ENCODE results near the gene AGRP.
"Not testable (repeated sequence)": the region's sequence is repeated elsewhere in the genome, so short reads cannot be mapped to it uniquely, and the experiment has no call there.

AGRP gene

DNA sequence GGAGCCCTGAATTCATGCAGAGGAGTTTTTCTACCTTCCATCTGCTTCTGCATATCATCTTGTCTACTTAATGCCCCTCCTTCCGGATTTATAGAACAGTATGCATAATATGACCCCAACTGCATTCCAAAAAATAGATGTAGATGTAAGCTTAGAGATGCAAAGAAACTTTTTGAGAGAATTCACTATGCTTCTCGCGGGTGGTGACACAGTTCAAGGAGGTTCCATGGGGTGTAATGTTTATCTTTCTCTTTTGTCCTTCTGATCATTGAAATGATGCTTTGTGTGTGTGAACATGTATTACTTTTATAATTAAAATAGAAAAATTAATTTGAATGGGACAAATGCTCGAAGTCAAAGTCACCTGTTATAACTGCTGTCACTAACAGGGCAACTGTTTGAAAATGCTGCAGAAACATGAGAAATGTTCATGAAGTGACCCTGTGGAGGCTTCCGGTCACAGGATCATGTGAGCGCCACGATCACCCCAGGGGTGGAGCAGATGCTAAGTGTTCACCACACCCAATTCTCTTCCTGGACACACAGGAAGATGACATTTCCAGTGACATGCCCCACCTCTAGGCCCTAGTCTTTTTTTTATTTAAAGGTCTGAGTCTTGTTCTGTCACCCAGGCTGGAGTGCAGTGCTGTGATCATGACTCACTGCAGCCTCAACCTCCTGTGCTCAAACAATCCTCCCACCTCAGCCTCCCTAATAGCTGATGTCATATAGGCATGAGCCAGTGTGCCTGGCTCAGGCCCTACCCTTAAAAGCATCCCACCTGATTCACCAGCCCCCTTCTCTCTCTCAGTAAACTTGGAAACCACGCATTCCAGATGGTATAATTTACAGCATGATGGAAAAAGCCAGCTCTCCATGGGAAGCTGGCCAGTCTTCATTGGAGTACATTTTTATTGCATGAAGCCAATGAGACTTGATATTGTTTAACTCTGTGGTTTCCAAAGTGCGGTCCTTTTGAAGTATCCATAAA, 21.0 kb upstream of the AGRP start:
- DNase-seq, result peak; percentile 73

DNA sequence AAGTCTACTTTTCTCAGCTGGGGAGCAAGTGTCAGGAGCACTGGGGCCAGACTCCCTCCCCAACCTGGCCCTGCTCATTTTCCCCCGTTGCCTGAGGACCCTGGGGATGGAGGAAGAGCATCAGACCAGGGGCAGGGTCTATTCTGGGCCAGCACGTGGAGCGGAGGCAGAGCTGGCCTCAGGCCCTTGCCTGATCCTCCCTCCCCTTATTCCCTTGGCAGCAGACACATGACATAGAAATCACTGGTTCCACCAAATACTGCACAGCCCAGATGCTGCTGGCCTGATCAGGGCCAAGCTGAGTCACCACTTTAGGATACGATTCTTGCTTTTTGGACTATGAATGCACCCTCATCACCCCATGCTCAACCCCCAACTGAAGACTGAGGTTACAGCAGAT, 15.8 kb upstream of the AGRP start:
- no peak for DNase-seq

DNA sequence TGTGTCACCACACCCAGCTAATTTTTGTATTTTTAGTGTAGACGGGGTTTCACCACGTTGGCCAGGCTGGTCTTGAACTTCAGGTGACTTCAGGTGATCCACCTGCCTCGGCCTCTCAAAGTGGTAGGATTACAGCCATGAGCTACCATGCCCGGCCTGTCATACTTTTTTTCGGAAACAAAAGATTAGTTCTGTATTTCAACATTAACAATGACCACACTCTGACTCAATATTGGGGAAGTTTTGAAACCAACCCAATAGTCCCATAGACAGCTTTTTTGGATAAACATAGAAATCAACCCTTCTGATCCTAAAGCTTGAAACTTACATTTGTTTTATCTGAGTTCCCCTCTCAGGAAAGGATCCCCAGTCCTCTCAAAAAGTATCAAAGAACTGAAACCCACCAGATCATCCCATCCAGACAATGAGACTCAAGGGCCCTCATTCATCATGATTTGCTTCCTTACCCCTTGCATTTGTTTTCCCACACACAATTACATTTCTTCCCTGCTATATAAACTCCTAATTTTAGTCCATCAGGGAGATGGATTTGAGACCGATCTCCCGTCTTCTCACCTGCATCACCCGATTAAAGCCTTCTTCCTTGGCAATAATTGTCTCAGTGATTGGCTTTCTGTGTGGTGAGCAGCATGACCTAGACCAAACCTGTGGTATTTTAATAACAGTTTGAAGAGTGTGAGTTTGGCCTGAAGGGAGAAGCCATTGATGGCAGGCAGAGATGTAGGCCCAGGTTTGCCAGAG, 7.2 kb upstream of the AGRP start:
- no peak for DNase-seq

DNA sequence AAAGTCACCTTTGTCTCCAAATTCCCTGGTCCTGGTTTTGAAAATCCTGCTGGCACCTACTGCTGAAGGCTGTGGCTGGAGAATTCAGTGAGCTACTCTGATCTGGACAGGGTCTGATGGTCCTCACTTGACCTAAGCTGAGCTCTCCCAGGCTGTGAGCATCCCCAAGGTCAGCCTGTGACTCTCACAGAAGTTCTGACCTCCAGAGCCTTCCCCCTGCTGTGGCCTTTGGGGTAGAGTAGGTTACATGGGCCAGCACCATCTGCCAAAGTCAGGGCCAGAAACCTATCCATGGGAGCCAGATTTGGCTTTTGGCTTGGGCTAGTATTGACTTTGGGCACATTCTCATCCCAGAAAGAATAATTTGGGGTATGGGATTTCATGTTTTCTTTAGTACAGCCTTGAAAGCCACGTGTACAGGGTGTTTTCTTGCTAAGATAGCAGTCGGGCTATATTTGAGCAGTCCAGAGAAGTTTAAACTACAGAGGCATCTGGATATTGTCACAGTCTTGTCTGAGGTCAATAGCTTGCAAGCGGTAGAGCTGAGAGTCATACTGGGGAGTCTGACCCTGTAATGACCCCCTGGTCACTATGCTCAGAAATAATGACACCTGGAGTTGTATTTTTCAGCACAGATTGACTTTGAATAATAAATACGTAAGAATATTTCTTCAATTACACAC, 6.2 kb upstream of the AGRP start:
- no peak for DNase-seq

DNA sequence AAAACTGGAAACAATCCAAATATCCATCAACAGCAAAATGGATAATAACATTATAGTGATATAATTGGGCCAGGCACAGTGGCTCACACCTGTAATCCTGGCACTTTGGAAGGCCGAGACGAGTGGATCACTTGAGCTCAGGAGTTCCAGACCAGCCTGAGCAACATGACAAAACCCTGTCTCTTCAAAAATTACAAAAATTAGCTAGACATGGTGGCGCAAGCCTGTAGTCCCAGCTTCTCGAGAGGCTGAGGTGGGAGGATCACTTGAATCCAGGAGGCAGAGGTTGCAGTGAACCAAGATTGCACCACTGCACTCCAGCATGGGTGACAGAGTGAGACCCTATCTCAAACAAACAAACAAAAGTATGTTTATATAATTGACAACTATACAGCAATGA, 4.2 kb upstream of the AGRP start:
- DNase-seq, result not testable (repeated sequence)

DNA sequence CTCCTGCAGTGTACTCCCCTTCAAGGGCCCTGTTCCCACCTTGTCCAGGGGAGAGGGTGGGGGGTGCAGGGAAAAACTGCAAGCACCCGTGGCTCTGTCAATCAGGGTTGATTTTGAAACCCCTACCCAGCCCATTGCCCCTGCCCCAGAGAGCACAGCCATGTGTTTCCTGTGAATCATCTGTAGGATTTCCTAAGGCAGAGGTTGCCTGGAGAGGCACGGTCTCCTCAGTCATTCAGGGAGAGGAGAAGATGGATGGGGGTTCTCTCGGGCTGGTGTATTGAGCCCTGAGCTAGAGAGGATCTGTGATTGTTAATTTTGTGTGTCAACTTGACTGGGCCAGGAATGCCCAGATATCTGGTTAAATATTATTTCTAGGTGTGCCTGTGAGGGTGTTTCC, 3.5 kb upstream of the AGRP start:
- no peak for DNase-seq

DNA sequence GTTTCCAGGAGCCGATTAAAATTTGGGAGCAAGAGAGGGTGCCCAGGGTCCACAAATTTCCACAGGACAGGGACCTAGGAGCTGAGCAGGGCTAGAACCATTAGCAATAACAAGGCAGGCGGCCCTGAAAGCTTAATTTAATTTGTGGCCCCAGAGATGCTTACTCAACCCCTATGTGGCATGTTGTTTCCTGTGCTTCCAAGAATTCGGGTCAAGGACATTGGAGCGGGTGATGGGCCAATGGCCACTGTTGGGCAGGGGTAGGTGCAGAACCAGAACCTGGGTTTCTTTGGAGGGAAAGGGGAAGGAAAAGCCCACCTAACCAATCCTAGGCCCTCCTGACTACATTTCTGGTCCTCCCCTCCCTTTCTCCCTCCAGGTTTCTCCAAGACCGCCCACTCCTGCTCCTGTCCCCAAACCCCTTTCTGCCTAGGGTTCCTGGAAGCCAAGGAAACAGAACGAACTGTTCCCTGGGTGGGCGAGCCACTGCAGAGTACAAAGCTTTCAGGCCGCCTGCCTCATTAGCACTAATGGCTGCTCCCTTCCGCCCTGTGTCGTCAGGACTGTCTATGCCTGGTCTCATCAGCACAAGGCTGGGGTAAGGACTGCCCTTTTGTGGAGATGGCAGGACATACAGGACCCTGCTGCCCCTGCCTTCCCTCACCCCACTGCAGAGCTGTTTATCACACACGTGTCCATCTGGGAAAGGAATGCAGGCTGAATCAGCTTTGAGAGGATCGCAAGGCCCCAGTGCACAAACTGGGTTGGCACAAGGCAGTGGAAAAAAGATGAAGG, 581 bp upstream of the AGRP start:
- DNase-seq, result no peak

DNA sequence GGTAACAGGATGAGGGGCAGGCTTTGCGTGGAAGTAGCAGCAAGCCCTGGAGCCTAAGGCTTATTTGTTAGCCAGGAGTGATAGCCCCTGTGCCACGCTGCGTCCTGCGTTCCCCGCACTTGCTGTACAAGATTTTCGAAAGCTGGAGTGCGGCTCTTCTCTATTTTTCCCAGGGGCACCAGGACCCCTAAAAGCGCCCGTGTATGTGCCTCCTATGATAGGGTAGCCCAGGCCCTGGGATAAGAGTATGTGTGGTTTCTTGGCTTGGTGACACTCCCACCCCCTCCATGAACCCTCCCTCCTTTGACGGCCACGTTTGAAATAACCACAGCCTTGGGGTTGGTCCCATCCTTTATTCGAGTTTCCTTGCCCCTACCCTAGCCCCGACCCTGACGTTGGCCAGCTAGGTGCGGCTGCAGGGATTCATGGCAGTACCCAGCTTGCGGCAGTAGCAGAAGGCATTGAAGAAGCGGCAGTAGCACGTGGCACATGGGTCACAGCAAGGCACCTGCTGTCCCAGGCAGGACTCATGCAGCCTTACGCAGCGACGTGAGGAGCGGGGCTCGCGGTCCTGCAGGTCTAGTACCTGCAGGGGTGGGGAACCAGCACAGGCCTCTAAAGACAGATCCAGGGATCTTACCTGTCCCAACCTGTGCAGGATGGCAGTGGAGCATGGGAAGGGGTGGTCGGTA, 968 bp downstream of the AGRP start:
- no peak for DNase-seq

DNA sequence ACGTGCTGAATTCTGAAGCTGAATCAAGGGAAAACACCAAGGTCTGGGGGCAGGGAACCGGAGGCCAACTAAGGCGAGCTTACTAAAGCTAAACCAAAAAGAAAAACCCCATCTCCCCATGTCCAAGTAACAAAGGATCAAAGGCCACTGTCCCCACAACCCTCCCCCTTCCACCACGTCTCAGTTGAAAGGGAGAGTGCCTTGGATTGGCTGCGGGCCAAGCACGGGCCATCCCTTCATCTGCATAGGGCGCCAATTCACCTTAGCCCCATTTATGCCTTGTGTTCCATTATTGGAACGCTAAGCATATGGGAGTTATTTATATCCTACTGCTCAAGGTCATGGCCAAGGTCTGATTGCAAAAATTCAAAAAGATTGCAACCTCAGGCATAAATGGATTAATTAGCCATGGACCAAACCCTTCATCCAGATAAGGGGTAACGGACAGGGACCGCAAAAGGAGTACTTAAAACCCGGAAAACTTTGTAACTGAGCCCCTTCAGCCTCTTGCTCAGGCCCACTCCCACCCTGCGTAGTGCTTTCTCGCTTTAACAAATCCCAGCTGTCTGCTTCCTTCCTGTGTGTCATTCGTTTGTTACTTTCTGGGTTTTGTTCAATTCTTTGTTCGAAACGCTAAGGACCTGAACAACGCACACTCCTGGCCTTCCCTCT, 1.6 kb downstream of the AGRP start:
- peak; percentile 64 for DNase-seq

DNA sequence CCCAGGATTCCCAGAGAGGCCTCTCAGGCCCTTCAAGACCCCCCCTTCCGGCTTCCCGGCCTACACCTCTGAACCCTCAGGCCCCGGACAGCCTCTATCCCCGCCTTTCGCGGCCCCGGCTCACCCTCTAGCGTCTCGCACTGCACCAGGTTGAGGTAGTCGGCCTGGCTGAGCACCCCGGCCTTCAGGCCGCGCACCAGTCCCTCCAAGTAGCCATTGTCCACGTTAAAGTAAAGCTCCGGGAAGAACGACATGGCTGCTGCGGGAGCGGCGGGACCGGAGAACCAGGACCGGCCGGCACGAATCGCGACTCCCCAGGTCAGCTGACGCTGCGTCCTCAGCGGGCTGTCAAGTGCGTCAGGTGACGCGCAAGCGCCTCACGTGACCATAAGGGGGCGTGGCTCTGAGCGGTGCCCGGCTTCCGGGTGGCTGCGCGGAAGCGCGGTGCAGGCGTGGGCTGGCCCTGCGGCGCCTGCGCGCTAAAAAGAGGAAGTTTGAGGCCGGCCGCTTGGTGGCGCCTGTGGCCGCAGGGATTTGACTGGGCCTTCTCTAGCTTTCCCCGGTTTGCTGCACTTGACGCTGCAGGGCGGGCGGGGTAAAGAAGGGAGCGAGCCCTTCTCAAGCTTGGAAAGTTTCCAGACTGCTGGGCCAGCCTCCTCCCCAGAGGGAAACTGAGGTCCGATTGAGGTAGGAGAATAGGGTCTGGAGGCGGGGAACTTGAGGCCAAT, 2.4 kb downstream of the AGRP start, which contains the start of gene ATP6V0D1:
Gene ATP6V0D1 (minus strand): TSS at position 325 of the 728 bp plus-strand sequence. CDS start 71 bp downstream, at position 254.
- peak; percentile 99 for DNase-seq

DNA sequence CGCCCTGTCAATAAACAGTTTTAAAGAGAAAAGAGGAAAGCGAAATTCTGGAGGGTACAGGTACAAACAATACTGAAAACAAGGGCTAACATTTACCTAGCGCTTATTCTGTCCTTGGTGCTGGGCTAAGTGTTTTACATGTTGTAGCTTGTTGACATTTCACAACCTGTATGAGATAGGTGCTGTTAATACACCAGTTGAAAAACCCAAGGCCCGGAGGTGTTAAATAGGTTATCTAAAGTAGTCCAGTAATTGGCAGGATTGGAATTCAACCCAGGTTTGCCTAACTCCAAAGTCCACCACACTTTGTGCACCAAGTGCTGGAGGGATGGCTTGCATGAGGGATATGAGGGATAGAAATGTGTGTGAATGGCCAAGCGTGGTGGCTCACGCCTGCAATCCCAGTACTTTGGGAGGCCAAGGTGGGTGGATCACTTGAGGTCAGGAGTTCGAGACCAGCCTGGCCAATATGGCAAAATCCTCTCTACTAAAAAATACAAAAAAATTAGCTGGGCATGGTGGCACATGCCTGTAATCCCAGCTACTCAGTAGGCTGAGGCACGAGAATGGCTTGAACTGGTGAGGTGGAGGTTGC, 5.3 kb downstream of the AGRP start:
- DNase-seq, result no peak

DNA sequence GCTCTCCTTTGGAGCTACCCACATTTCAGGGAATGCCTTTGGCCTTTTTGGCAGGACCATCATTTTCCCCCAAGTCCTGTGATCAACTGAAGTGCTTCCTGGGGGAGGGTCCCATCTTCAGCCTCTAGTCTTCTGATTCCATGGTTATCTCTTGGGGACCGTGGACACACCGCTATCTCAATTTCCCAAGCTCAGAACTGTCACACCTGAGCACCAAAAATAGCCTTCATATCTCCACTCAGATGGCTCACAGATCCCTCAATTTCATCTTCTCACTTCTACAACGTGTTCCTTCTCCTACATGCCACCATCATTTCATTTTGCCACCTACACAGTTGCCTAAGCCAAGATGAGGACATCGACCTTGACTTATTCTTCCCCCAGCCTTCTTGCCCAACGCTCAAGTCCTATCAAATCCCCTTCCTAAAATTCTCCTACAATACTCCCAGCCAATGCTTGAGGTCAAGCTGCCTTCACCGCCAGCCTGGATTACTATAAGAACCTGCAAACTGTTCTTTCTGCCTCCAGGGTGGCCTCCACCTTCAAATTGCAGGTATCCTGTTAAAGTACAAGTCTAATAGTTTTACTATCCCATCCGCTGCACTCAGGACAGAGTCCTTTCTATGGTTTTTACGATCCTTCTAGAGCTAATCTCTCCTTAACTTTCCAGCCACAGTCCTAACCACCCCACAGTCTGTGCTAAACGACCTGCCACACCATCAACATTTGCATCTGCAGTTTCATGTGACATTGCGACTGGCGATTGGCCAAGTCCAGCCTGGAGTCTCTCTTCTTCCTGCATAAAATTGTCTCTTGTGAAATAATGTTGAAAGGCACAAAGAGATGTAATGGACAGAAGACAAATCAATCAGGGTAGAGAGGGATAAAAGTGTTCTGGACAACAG, 8.5 kb downstream of the AGRP start:
- DNase-seq, result no peak

DNA sequence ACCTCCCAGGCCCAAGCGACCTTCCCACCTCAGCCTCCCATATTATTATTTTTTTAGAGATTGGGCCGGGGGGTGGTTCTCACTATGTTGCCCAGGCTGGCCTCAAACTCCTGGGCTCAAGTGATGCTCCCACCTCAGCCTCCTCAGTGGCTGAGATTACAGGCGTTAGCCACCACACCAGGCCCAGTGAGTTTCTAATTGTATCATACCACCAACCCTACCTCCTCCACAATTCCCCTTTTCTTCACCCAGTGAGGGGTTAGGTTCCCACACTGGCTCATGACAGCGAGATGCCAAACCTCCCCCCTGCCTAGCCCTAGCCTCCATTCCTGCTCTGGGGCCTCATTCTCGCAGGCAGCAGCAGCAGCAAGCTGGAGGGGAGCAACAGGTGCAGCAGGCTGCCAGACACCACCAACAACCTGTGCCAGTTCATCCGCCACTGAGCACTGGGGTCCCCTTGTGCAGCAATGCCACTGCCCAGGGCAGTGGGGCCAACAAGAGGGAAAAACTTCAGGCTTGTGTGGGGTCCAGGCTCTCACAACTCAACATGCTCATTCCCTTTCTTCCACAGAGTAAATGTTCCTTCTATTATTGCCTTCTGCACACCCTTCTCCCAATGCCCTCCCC, 11.5 kb downstream of the AGRP start:
- DNase-seq, result no peak

DNA sequence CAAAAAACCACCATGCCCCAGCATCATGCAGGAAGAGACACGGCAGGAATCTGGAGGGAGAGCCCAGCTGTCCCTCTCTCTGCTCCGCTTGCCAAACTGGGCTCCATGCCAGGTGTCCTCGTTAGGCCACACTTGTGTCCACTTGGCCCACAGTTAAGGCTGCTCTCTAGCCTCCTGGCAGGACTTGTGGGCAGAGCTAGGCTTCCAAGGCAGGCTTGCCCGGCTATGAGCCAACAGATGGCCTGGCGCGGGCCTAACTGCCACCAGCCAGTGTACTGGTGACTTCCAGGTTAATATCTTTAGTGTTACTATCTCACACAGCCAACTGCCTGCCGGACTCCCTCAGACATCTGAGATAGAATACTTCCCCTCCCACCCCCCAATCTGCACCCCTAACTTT, 13.0 kb downstream of the AGRP start:
- DNase-seq, result no peak

DNA sequence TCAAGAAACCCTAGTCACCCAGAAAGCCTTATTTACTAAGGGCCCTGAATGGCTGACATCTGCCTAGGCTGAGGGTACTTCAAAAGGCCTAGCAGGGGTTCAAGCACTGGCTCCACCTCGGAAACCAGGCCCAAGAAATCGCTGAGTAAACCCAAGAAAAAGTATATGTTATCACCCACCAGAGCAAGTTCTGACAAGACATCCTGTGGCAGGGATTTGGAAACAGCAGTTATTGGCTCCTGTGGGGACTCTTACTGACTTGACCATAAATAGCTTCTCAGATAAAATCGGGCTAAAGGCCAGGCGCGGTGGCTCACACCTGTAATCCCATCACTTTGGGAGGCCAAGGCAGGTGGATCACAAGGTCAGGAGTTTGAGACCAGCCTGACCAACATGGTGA, 14.6 kb downstream of the AGRP start:
- peak; percentile 29 for DNase-seq

DNA sequence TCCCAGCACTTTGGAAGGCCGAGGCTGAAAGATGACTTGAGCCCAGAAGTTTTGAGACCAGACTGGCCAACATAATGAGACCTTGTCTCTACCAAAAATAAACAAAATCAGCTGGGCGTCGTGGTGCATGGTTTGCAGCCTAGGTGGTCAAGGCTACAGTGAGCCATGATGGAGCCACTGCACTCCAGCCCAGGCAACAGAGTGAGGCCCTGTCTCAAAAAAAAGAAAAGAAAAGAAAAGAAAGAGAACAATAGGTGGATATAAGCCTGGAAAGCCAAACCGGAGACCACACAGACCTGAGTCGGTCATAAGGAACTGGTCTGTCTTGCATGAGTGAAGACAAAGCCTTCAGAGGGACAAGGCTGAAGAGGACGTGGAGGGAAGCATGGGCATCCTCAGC, 16.8 kb downstream of the AGRP start:
- DNase-seq, result no peak

DNA sequence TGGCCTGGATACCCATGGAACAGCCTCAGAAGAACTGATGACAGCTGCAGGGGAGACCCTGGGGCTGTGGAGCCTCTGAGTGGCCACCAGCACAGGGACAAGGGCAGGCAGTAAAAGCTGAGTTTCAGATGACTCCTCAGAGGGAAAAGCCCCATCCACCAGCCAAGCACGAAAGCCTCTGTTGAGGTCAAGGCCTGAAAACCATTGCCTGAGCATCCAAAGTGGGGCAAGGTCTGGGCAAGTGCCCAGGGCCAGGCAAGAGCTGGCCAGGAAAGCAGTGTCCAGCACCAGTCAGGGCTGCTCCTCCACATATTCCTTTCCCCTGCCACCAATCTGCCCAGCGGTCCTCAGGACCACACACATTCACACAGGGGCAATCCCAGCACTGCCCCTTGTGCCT, 18.8 kb downstream of the AGRP start:
- DNase-seq, result no peak

DNA sequence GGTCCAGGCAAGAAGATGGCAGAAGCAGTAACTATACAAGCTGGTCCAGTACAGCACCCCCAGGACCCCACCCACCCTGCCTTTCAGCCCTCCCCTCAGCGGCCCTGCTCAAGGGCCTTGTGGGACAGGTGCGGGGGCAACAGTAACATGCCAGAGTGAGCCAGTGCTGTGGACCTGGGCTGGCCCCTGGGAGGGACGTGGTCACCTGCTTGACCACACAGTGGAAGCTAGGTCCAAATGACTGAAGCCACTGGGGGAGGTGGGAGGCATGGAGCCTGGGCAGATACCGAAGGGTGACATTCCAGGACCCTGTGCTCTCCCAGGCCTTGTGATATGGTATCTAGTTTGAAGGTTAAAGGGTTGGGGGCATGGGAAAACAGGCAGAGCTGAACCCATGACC, 19.7 kb downstream of the AGRP start:
- no peak for DNase-seq

DNA sequence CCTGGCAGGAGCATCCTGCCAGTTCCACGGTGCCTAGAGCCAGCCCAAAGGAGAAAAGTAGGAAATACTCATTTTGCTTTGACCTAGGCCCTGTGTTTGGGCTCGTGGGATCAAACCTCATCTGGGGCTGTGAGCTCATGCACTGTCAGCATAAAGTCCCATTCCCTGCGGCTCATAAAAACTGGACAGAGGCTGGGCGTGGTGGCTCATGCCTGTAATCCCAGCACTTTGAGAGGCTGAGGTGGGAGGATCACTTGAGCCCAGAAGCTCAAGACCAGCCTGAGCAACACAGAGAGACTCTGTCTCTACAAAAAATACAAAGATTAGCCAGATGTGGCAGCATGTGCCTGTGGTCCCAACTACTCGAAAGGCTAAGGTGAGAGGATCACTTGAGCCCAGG, 20.3 kb downstream of the AGRP start:
- no peak for DNase-seq

All from activated CD4-positive, alpha-beta T cell treated with anti-CD3 and anti-CD28 coated beads, Interleukin-2, amount 50 U/mL, for 16 hours (primary cell).